GM12891 (cell line): Measurements from ENCODE around the gene ADGRV1.
A peak's percentile ranks its signal among the peaks of the same experiment; 100 is the strongest.

Experiments
- DNase-seq: peaks from one replicate; pipeline ENCODE4 v3.0.0; 2011; ENCODE audit warnings: low spot score; ENCODE audit not compliant: insufficient read length
- FAIRE-seq: peaks from 2 replicates; lab custom pipeline; 2011; peaks lifted over from hg19 to GRCh38; lab: Jason Lieb, UNC
- PAX5 ChIP-seq: IDR thresholded peaks from 2 replicates; pipeline ENCODE4 v1.6.1; 2011; ENCODE audit warnings: low read length, moderate library complexity, mild to moderate bottlenecking; ENCODE audit not compliant: insufficient read depth, severe bottlenecking
- POLR2A ChIP-seq: IDR thresholded peaks from 2 replicates; pipeline ENCODE4 v1.6.1; 2011; ENCODE audit warnings: low read depth, low read length, control low read depth
- POLR2AphosphoS5 ChIP-seq: IDR thresholded peaks from 2 replicates; pipeline ENCODE4 v1.6.1; 2011; ENCODE audit warnings: low read depth, low read length, control low read depth
- POU2F2 ChIP-seq: IDR thresholded peaks from 2 replicates; pipeline ENCODE4 v1.6.1; 2011; ENCODE audit warnings: low read depth, mild to moderate bottlenecking, control low read depth, low read length, moderate library complexity
- SPI1 ChIP-seq: IDR thresholded peaks from 2 replicates; pipeline ENCODE4 v1.6.1; 2011; ENCODE audit warnings: low read depth, low read length, control low read depth
- TAF1 ChIP-seq: IDR thresholded peaks from 2 replicates; pipeline ENCODE4 v1.6.1; 2011; ENCODE audit warnings: low read depth, low read length, control low read depth

ADGRV1 gene

GRCh38 chr5:90855296-90856010 is 296.9 kb downstream of the ADGRV1 start:
- no peak for DNase-seq
- no peak for TF ChIP-seq POU2F2
- TF ChIP-seq TAF1, result no peak
- TF ChIP-seq POLR2A, result no peak
- TF ChIP-seq PAX5, result no peak
- TF ChIP-seq SPI1, result no peak
- TF ChIP-seq POLR2AphosphoS5, result no peak
- no peak for FAIRE-seq

DNA sequence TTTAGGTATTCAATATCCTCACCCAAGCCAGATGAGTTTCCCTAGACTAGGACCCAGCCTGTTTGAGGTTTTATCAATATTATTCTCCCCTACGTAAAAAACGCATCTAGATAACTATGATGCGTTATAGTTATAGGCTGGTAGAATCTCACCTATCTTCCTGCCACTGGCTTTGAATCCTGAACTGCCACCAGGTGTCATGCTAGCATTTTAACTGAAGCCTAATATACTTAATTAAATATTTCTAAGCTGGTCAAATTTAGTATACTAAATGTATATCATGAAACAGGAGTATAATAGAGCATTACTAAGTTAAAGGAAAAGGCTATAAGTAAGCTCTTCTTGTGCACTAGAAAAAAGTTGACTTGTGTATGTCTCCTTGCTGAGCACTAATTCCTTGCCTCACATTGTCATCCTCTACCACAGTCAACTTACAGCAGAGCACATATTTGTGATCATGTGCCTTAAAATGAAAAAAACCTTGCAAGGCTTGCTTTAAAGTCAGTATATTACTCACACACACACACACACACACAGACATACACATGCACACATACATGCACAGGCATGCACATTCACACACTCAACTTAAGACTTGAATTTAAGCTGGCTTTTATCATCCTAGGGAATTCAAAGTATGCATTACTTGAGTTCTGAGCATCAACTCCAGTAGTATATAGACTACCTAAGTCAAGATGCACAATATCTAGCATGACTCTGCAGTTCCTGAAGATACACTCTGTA is 303.4 kb downstream of the ADGRV1 start:
- peak; percentile 26 for FAIRE-seq
- no peak for DNase-seq
- no peak for TF ChIP-seq POU2F2
- TF ChIP-seq POLR2A, result no peak
- no peak for TF ChIP-seq POLR2AphosphoS5
- TF ChIP-seq SPI1, result no peak
- TF ChIP-seq TAF1, result no peak

- FAIRE-seq (no peak), DNase-seq (no peak)
- TF ChIP-seq POLR2A (no peak), POLR2AphosphoS5 (no peak), SPI1 (no peak), POU2F2 (no peak), PAX5 (no peak)
Observed at GRCh38 chr5:90865180-90865579, 306.6 kb downstream of the ADGRV1 start.

DNA sequence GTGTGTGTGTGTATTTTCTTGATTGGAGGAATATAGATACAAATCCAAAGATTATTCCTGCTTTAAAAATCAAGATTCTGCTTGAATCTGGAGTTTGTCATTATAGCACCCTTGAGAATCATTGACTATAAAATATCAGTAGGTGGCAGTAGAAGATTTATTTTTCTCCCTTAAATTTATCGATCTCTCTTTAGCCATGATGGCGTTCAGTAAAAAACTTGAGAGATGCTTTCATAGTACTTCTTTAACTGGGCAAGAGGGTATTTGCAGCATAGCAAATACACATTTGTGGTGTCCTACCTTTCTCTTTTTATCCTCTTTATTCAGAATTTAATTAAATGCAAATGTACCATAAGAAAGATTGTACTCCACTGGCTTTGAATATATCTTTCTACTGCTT is 307.7 kb downstream of the ADGRV1 start:
- no peak for TF ChIP-seq POLR2A
- no peak for TF ChIP-seq SPI1
- no peak for TF ChIP-seq TAF1
- no peak for TF ChIP-seq PAX5
- no peak for TF ChIP-seq POLR2AphosphoS5
- TF ChIP-seq POU2F2, result no peak
- DNase-seq (no peak), FAIRE-seq (peak; percentile 48)

- FAIRE-seq (no peak), DNase-seq (no peak)
- no peak for TF ChIP-seq POLR2A
Observed at GRCh38 chr5:90866915-90867731, 308.5 kb downstream of the ADGRV1 start.

GRCh38 chr5:90868799-90869198 is 310.2 kb downstream of the ADGRV1 start:
- DNase-seq (no peak), FAIRE-seq (no peak)
- TF ChIP-seq POLR2AphosphoS5 (no peak), PAX5 (no peak), POLR2A (no peak), TAF1 (no peak), SPI1 (no peak), POU2F2 (no peak)

DNA sequence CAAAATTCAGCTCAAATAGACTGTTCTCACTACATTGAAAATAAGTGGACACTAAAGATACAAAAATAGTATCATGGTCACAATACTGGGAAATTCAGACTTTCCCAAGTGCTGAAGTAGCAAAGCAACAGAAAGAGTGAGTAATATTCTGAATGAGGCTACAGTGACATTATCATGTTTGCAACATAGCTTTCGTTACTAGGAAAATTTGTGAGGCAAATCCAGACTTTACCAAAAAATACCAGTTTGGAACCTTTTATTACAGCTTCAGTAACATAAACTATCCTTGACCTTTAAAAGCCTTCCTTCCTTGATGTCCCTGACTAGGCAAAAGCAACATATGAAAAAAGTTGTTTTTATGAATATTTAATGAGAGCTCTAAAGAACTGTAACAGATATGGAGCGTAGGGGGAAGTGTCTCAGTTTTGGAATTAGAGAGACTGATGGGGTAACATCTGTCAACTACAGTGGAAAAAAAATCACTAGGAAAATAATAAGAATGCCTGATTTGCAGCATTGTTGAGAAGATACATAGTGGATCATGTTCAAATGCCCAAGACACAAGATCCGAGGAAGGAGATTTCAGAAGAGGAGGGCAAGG is 312.9 kb downstream of the ADGRV1 start:
- no peak for DNase-seq
- FAIRE-seq, result no peak
- TF ChIP-seq SPI1 (no peak), PAX5 (no peak), POLR2AphosphoS5 (no peak), POLR2A (no peak), TAF1 (no peak), POU2F2 (no peak)

GRCh38 chr5:90873033-90873517 is 314.5 kb downstream of the ADGRV1 start:
- TF ChIP-seq PAX5 (no peak), POU2F2 (no peak), SPI1 (no peak), POLR2AphosphoS5 (no peak), TAF1 (no peak), POLR2A (no peak)
- FAIRE-seq, result no peak
- DNase-seq, result no peak
